CD4-positive, CD25-positive, alpha-beta regulatory T cell (primary cell): ENCODE data around the gene PRR22. TPM values are rescaled to one million over a fixed set of nuclear protein-coding genes. Genes with fewer than 3 reads are reported as not detected.
A peak's percentile ranks its signal among the peaks of the same experiment; 100 is the strongest.

ENCODE experiments used
- ATAC-seq, 2 donors: fragments of 150-1000 bp; cut with Tn5 transposase; one replicate each; pipeline ENCODE4 v1.10.0; 2021; ENCODE audit warnings: low read depth in 2 of 2, moderate number of reproducible peaks in 2 of 2, moderate library complexity in 1 of 2
- DNase-seq, 3 donors: peaks; one replicate each; pipeline versions ENCODE4 v3.0.0 to v3.0.0-alpha.2; 2012 to 2022; ENCODE audit warnings: mixed read lengths in 1 of 3
- H3K27ac ChIP-seq: one replicate; pipeline ENCODE4 v1.7.0; 2013; ENCODE audit warnings: mild to moderate bottlenecking, low read length; ENCODE audit not compliant: insufficient read depth, poor library complexity, severe bottlenecking
- H3K27me3 ChIP-seq: one replicate; pipeline ENCODE4 v1.7.0; 2013; ENCODE audit warnings: low read length; ENCODE audit not compliant: control insufficient read depth, insufficient read depth
- H3K36me3 ChIP-seq: one replicate; pipeline ENCODE4 v1.7.0; 2013; ENCODE audit warnings: mild to moderate bottlenecking, low read length, moderate library complexity; ENCODE audit not compliant: control insufficient read depth, insufficient read depth
- H3K4me1 ChIP-seq: 2 replicates; pipeline ENCODE4 v1.7.0; 2013; ENCODE audit warnings: mild to moderate bottlenecking, low read length; ENCODE audit not compliant: insufficient read depth, control insufficient read depth, poor library complexity, severe bottlenecking
- H3K4me3 ChIP-seq: one replicate; pipeline ENCODE4 v1.7.0; 2013; ENCODE audit warnings: low read depth, mild to moderate bottlenecking, low read length, moderate library complexity
- H3K9me3 ChIP-seq, 2 experiments: 1 replicate in 1 of 2; 2 replicates in 1 of 2; pipeline ENCODE4 v1.7.0; 2013; ENCODE audit warnings: low read length in 2 of 2, mild to moderate bottlenecking in 1 of 2, moderate library complexity in 1 of 2; ENCODE audit not compliant: control insufficient read depth in 2 of 2
- H3K27ac Mint-ChIP-seq, 3 donors: one replicate each; pipeline ENCODE4 v1.8.0; 2020 to 2022; ENCODE audit warnings: mild to moderate bottlenecking in 3 of 3, mixed read lengths in 3 of 3, moderate library complexity in 2 of 3
- H3K27me3 Mint-ChIP-seq: one replicate; pipeline ENCODE4 v1.8.0; 2022; ENCODE audit warnings: mild to moderate bottlenecking, mixed read lengths
- H3K36me3 Mint-ChIP-seq: one replicate; pipeline ENCODE4 v1.8.0; 2020; ENCODE audit warnings: mixed read lengths
- H3K4me1 Mint-ChIP-seq, 4 donors: one replicate each; pipeline ENCODE4 v1.8.0; 2020 to 2022; ENCODE audit warnings: mixed read lengths in 4 of 4, mild to moderate bottlenecking in 1 of 4
- H3K4me3 Mint-ChIP-seq, 4 donors: one replicate each; pipeline ENCODE4 v1.8.0; 2020 to 2022; ENCODE audit warnings: mild to moderate bottlenecking in 4 of 4, mixed read lengths in 4 of 4, moderate library complexity in 3 of 4
- H3K9me3 Mint-ChIP-seq, 7 donors: one replicate each; pipeline ENCODE4 v1.8.0; 2020 to 2022; ENCODE audit warnings: mixed read lengths in 7 of 7, mild to moderate bottlenecking in 3 of 7, moderate library complexity in 2 of 7
- polyA plus RNA-seq, 4 donors: library from polyadenylated mRNA; unstranded; fragments of 300-500 nt; fragmentation: Illumina TruSeq; gene quantifications; one replicate each; pipeline ENCODE4 v1.2.3, GENCODE V29; 2021
- total RNA-seq: library from RNA; stranded (reverse); gene quantifications from one replicate; pipeline ENCODE4 v1.2.3, GENCODE V29; 2022

The PRR22 gene
- total and polyA plus RNA-seq, 5 donors from 2014 or later = 3.5 TPM; not detected in 4

GRCh38 chr19:5798244-5798643 lies 13.7 kb upstream of the PRR22 start:
- no peak overlapping the region for H3K27ac Mint-ChIP-seq
- no peak overlapping the region for H3K4me3 ChIP-seq
- DNase-seq = no peak
- H3K4me3 Mint-ChIP-seq = no peak overlapping the region
- H3K27me3 Mint-ChIP-seq = peaks cover 16% of the 10 kb centered on the region
- H3K9me3 Mint-ChIP-seq = peaks cover 0 to 2% (median 0%) of the 10 kb centered on the region in 7 donors
- H3K27me3 ChIP-seq = peaks cover 4% of the 10 kb centered on the region
- H3K9me3 ChIP-seq = no peaks in the 10 kb centered on the region
- peaks cover under 1% of the 10 kb centered on the region for H3K4me1 ChIP-seq
- peaks cover 0 to 10% (median 1%) of the 10 kb centered on the region in 4 donors for H3K4me1 Mint-ChIP-seq
- H3K36me3 ChIP-seq = no peaks in the 10 kb centered on the region
- no peak overlapping the region for H3K27ac ChIP-seq
- no peaks in the 10 kb centered on the region for H3K36me3 Mint-ChIP-seq
- no peak for ATAC-seq

- no peak for DNase-seq
- Mint-ChIP-seq H3K4me3 (no peak overlapping the region), H3K27ac (no peak overlapping the region), H3K9me3 (peaks cover 0 to 2% (median 0%) of the 10 kb centered on the region in 7 donors), H3K36me3 (peaks cover 7% of the 10 kb centered on the region), H3K27me3 (peaks cover 12% of the 10 kb centered on the region), H3K4me1 (peaks cover 0 to 9% (median 6%) of the 10 kb centered on the region in 4 donors)
- H3K27me3 ChIP-seq = peaks cover 3% of the 10 kb centered on the region
- H3K9me3 ChIP-seq = no peaks in the 10 kb centered on the region
- no peak overlapping the region for H3K27ac ChIP-seq
- ATAC-seq = no peak
- H3K36me3 ChIP-seq = no peaks in the 10 kb centered on the region
- no peak overlapping the region for H3K4me3 ChIP-seq
- H3K4me1 ChIP-seq = no peaks in the 10 kb centered on the region
Observed at GRCh38 chr19:5795382-5795919, 10.9 kb upstream of the PRR22 start.

GRCh38 chr19:5793188-5793587 lies 8.6 kb upstream of the PRR22 start:
- H3K27me3 ChIP-seq = no peaks in the 10 kb centered on the region
- DNase-seq = no peak
- no peak overlapping the region for H3K27ac ChIP-seq
- H3K36me3 ChIP-seq = peaks cover 13% of the 10 kb centered on the region
- peaks cover 11% of the 10 kb centered on the region for H3K27me3 Mint-ChIP-seq
- peaks cover 7% of the 10 kb centered on the region for H3K4me1 ChIP-seq
- H3K36me3 Mint-ChIP-seq = peaks cover 16% of the 10 kb centered on the region
- peak overlapping the region in 1 of 3 donors; percentile 65 for H3K27ac Mint-ChIP-seq
- no peak for ATAC-seq
- H3K4me3 Mint-ChIP-seq = no peak overlapping the region
- H3K4me1 Mint-ChIP-seq = peaks cover 0 to 14% (median 12%) of the 10 kb centered on the region in 4 donors
- H3K9me3 ChIP-seq = no peaks in the 10 kb centered on the region
- H3K4me3 ChIP-seq = no peak overlapping the region
- peaks cover 0 to 1% (median 0%) of the 10 kb centered on the region in 7 donors for H3K9me3 Mint-ChIP-seq

GRCh38 chr19:5792224-5792623 lies 7.7 kb upstream of the PRR22 start:
- H3K27me3 Mint-ChIP-seq = peaks cover 11% of the 10 kb centered on the region
- DNase-seq (no peak), ATAC-seq (no peak)
- Histone ChIP-seq H3K9me3 (no peaks in the 10 kb centered on the region), H3K27me3 (no peaks in the 10 kb centered on the region), H3K27ac (no peak overlapping the region), H3K4me3 (no peak overlapping the region), H3K4me1 (peaks cover 7% of the 10 kb centered on the region), H3K36me3 (peaks cover 21% of the 10 kb centered on the region)
- no peak overlapping the region for H3K4me3 Mint-ChIP-seq
- peaks cover 16% of the 10 kb centered on the region for H3K36me3 Mint-ChIP-seq
- H3K27ac Mint-ChIP-seq = no peak overlapping the region
- H3K9me3 Mint-ChIP-seq = peaks cover 0 to 1% (median 0%) of the 10 kb centered on the region in 7 donors
- H3K4me1 Mint-ChIP-seq = peaks cover 0 to 14% (median 12%) of the 10 kb centered on the region in 4 donors

- Histone ChIP-seq H3K9me3 (no peaks in the 10 kb centered on the region), H3K27me3 (no peaks in the 10 kb centered on the region), H3K36me3 (peaks cover 34% of the 10 kb centered on the region), H3K27ac (peak within 1 kb of the TSS; percentile 99), H3K4me1 (peaks cover 7% of the 10 kb centered on the region), H3K4me3 (peak within 1 kb of the TSS; percentile 72)
- peak within 1 kb of the TSS; percentile 94 to 100 (median 98) for H3K4me3 Mint-ChIP-seq
- peak within 1 kb of the TSS; percentile 99 to 100 (median 100) for H3K27ac Mint-ChIP-seq
- H3K36me3 Mint-ChIP-seq = peaks cover 22% of the 10 kb centered on the region
- peaks cover 0 to 1% (median 0%) of the 10 kb centered on the region in 7 donors for H3K9me3 Mint-ChIP-seq
- DNase-seq = peak; percentile 93 to 99 (median 96)
- H3K4me1 Mint-ChIP-seq = peaks cover 0 to 15% (median 12%) of the 10 kb centered on the region in 4 donors
- peak; percentile 95 to 96 for ATAC-seq
- peaks cover 11% of the 10 kb centered on the region for H3K27me3 Mint-ChIP-seq
Observed at GRCh38 chr19:5790559-5791520, 6.3 kb upstream of the PRR22 start, which contains the start of gene DUS3L. Gene DUS3L, minus strand, starts transcription at chr19:5791163. Its CDS starts 22 bp downstream, at chr19:5791141.

- Histone ChIP-seq H3K36me3 (peaks cover 40% of the 10 kb centered on the region), H3K4me3 (peak overlapping the region; percentile 72), H3K27me3 (no peaks in the 10 kb centered on the region), H3K27ac (peak overlapping the region; percentile 99), H3K4me1 (peaks cover 7% of the 10 kb centered on the region), H3K9me3 (no peaks in the 10 kb centered on the region)
- Mint-ChIP-seq H3K4me1 (peaks cover 0 to 15% (median 12%) of the 10 kb centered on the region in 4 donors), H3K9me3 (peaks cover 0 to 1% (median 0%) of the 10 kb centered on the region in 7 donors), H3K4me3 (peak overlapping the region; percentile 94 to 100 (median 98)), H3K36me3 (peaks cover 22% of the 10 kb centered on the region), H3K27ac (peak overlapping the region; percentile 99 to 100 (median 100)), H3K27me3 (peaks cover 11% of the 10 kb centered on the region)
- ATAC-seq (no peak), DNase-seq (no peak)
Observed at GRCh38 chr19:5789886-5790558, 5.5 kb upstream of the PRR22 start.

GRCh38 chr19:5789351-5789761 lies 4.8 kb upstream of the PRR22 start:
- DNase-seq = no peak

More at GRCh38 chr19:5789351-5789761, 4.8 kb upstream of the PRR22 start:
- peak overlapping the region in 2 of 4 donors; percentile 31 to 99 for H3K4me3 Mint-ChIP-seq
- H3K27me3 ChIP-seq = no peaks in the 10 kb centered on the region
- no peak overlapping the region for H3K27ac ChIP-seq
- H3K27me3 Mint-ChIP-seq = peaks cover 11% of the 10 kb centered on the region
- no peak for ATAC-seq
- H3K9me3 Mint-ChIP-seq = peaks cover 0 to 1% (median 0%) of the 10 kb centered on the region in 7 donors
- H3K36me3 Mint-ChIP-seq = peaks cover 22% of the 10 kb centered on the region
- no peaks in the 10 kb centered on the region for H3K9me3 ChIP-seq
- H3K4me1 ChIP-seq = peaks cover 7% of the 10 kb centered on the region
- no peak overlapping the region for H3K27ac Mint-ChIP-seq
- H3K4me3 ChIP-seq = no peak overlapping the region
- H3K36me3 ChIP-seq = peaks cover 42% of the 10 kb centered on the region
- H3K4me1 Mint-ChIP-seq = peaks cover 0 to 15% (median 12%) of the 10 kb centered on the region in 4 donors
